ENCODE measurements around the gene GALNT1. TPM values are rescaled to one million over a fixed set of nuclear protein-coding genes. Genes with fewer than 3 reads are reported as not detected.

The GALNT1 gene
- total RNA-seq, 1 experiment from 2014 or later, result 54.7 TPM

- POLR2A ChIA-PET, result no interaction called here
- H3K4me2 ChIP-seq (ENCODE audit: low read length), result no peak overlapping the region
Measured at GRCh38 chr18:35617865-35618264, 36.3 kb downstream of the GALNT1 start.

More at GRCh38 chr18:35617865-35618264, 36.3 kb downstream of the GALNT1 start:
- H3K4me3 ChIP-seq (replicated peaks in 1 of 2; ENCODE audit: low read depth in 1 of 2, low read length in 2 of 2), result no peak overlapping the region
- no peaks in the 10 kb centered on the region for H3K36me3 ChIP-seq (ENCODE audit: control insufficient read depth in 1 of 2, insufficient read depth in 2 of 2, low read length in 2 of 2)
- no peak overlapping the region for H2AFZ ChIP-seq (ENCODE audit: low read depth, low read length, poor library complexity, severe bottlenecking)
- peaks cover 2 to 6% of the 10 kb centered on the region in 2 experiments; a peak in 2 of 4 replicates for H3K4me1 ChIP-seq (ENCODE audit: control insufficient read depth in 1 of 2, insufficient read depth in 2 of 2, low read length in 2 of 2)
- no peaks in the 10 kb centered on the region for H3K9me3 ChIP-seq (ENCODE audit: control insufficient read depth in 1 of 2, insufficient read depth in 1 of 2, low read depth in 1 of 2, low read length in 2 of 2)
- BruUV-seq (replicated peaks), result no TSS peak
- H3K9me2 ChIP-seq (ENCODE audit: insufficient read depth), result no peaks in the 10 kb centered on the region
- no peaks in the 10 kb centered on the region for H3K27me3 ChIP-seq (ENCODE audit: insufficient read depth, low read length)
- DNase-seq (ENCODE audit: low read depth, low spot score) (no peak), ATAC-seq (no peak)
- ChIA-PET CTCF (no interaction called here), RAD21 (ENCODE audit: low non-redundant PET in 1 of 2, low total read pairs in 2 of 2, uncharacterized antibody in 2 of 2, unreplicated experiment in 2 of 2) (no interaction called here)
- H3K79me2 ChIP-seq (ENCODE audit: insufficient read depth, low read length), result peaks cover 11% of the 10 kb centered on the region
- no peak overlapping the region for H3K27ac ChIP-seq (ENCODE audit: low read depth, low read length)
- TF ChIP-seq REST (IDR thresholded peaks at IDR 0.05; ENCODE audit: low read depth) (no peak), CBX3 (IDR thresholded peaks at IDR 0.05; ENCODE audit: low read depth) (no peak), ELF1 (IDR thresholded peaks at IDR 0.05; ENCODE audit: borderline replicate concordance, low read depth) (no peak), POLR2A (IDR thresholded peaks at IDR 0.05; ENCODE audit: borderline replicate concordance, extremely low read depth, insufficient read depth, insufficient read length) (no peak), ZBTB33 (IDR thresholded peaks at IDR 0.05; ENCODE audit: extremely low read depth, insufficient replicate concordance, low read length) (no peak), TCF7L2 (IDR thresholded peaks at IDR 0.05; ENCODE audit: borderline replicate concordance, extremely low read depth, insufficient read depth, insufficient read length) (no peak), ATF3 (IDR thresholded peaks at IDR 0.05) (no peak), YY1 (IDR thresholded peaks at IDR 0.05; ENCODE audit: extremely low read depth, insufficient replicate concordance, low read depth, low read length) (no peak), ZFX (IDR thresholded peaks at IDR 0.05) (no peak), POLR2AphosphoS5 (IDR thresholded peaks at IDR 0.05; ENCODE audit: low read depth, low read length) (no peak), EZH2phosphoT487 (IDR thresholded peaks at IDR 0.05; ENCODE audit: borderline replicate concordance) (no peak), EGR1 (IDR thresholded peaks at IDR 0.05; ENCODE audit: low read depth) (no peak), CEBPB (IDR thresholded peaks at IDR 0.05; ENCODE audit: low read depth) (no peak), ZNF274 (IDR thresholded peaks at IDR 0.05; ENCODE audit: low read depth, low read length) (no peak), FOSL1 (IDR thresholded peaks at IDR 0.05; ENCODE audit: low read depth) (no peak), RAD21 (IDR thresholded peaks at IDR 0.05; ENCODE audit: low read depth) (no peak), SRF (IDR thresholded peaks at IDR 0.05; ENCODE audit: low read depth) (no peak), JUND (IDR thresholded peaks at IDR 0.05) (no peak)
- intact Hi-C loops (cut with micrococcal nuclease), result no loop called here
- no peaks in the 10 kb centered on the region for H4K20me1 ChIP-seq (ENCODE audit: insufficient read depth)
- no peak overlapping the region for H3K9ac ChIP-seq (ENCODE audit: low read length)
